ENCODE measurements around the gene CROCC2.

CROCC2 gene

GRCh38 chr2:240959214-240959940 is 53.2 kb downstream of the CROCC2 start:
- DNase-seq, result peak; percentile 37

DNA sequence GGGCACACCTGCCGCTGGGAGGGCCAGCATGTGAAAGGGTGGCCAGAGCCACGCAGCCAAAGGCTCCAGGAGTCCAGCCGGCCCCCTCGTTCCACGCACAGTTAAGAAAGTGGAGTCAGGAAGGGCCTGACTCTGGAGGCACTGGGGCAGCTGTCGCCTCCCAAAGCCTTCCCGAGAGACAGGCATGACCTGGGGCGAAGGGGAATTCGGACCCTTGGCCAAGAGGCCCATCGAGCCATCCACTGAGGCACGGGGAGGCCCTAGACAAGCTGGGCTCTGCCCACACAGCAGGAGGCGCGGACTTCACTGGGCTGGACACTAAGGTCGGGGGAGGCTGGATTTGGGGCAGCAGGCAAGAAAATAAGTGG is 53.8 kb downstream of the CROCC2 start:
- DNase-seq, result no peak

DNA sequence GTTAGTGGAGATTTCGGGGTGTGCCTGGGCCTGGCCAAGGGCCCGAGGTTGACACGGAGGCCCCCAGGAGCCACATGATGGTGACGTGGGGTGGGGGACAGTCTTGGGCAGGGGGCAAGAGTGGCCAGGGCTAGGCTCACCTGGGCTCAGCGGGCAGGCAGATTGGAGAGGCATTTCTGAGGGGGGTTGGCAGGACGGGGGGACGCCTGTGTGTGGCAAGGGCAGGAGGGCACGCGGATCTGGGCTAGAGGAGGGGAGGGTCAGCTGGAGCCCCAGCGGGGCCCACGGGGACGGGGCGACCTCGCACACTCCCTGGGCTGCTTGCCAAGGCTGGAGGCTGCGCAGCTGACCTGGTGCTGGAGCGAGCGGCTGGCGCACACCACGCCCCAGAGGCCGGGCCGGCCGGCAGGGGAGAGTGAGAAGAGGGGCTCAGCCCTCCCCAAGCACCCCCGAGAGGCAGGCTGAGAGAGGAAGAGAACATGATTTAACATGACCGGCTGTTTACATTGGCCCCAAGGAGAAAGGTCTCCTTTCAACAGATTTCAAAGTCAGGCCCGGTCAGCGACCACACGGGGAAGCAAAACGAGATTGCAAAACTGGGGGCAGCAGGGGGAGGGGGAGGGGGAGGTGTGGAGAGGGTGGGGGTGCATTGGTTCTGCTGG is 54.3 kb downstream of the CROCC2 start:
- DNase-seq, result peak; percentile 43

DNA sequence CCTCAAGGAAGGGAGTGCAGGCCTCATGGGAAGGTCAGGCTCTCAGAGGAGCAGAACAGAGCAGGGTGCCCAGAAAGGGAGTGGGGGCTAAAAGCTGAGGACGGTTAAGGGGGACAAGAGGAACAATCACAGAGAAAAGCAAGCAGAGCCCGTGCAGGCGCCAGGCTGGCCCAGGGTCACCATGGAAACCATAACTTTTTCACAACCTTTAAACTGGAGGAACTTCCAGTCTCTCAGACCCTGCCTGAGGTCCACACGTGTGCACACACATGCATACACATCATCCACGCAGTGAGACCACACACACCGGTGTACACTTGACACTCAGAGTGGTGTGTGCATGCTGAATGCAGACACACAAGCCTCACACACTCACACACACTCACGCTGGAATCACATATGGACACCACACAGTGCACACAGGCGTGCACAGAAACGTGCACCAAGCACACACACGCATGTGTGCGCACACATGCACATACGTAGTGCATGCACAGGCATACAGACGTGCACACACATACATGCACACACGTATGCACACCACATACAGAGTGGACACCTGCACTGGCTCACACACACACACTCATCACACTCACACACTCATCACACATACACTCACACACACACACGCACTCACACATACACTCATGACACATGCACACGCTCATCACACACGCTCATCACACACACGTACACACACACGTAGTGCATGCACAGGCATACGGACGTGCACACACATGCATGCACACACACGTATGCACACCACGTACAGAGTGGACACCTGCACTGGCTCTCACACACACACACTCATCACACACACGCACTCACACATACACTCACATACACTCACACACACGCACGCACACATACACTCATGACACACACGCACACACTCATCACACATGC is 55.1 kb downstream of the CROCC2 start:
- peak; percentile 19 for DNase-seq

DNA sequence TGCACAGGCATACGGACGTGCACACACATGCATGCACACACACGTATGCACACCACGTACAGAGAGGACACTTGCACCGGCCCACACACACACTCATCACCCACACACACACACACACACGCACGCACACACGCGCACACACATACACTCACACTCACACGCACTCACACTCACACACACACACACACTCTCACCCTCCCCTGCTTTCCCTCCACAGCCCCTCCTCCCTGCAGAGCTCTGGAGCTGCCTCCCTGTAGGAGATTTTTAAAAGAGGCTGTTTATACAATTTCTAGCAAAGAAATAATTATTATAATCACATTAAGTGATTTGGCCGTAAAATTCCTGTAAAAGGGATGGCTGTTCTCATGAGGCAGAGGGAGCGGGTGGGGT is 55.8 kb downstream of the CROCC2 start:
- no peak for DNase-seq

GRCh38 chr2:240962300-240963064 is 56.3 kb downstream of the CROCC2 start:
- peak; percentile 40 for DNase-seq

DNA sequence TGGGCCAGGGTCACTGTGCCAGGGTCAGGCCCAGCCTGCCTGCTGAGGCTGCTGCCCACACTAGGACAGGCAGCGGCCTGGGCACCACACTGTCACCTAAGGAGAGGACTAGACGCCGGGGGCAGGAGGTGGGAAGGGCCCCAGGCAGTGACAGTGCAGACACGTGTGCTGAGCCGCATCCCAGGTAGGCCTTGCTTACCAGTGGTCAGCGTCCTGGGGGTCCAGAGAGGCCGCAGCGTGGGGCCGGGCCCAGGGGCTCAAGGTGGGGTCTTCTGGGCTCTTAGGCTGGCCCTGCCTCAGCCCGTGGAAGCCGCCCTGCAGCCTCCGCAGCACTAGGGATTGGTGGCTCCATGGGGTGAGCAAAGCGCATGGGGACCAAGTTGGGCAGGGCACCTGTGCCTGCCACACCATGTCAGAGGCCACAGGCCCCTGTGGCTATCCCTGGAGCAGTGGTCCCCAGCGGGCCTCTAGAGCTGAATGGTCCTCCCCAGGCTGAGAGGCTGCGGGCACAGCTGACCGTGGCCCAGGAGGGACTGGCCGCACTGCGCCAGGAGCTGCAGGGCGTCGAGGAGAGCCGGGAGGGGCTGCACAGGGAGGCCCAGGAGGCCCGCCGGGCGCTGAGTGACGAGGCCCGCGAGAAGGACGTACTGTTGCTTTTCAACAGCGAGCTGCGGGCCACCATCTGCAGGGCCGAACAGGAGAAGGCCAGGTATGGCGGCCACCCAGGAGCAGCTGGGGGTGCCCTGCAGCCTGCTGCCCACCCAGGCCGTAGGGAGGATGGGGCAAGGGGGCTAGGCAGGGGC is 57.1 kb downstream of the CROCC2 start:
- DNase-seq, result no peak

DNA sequence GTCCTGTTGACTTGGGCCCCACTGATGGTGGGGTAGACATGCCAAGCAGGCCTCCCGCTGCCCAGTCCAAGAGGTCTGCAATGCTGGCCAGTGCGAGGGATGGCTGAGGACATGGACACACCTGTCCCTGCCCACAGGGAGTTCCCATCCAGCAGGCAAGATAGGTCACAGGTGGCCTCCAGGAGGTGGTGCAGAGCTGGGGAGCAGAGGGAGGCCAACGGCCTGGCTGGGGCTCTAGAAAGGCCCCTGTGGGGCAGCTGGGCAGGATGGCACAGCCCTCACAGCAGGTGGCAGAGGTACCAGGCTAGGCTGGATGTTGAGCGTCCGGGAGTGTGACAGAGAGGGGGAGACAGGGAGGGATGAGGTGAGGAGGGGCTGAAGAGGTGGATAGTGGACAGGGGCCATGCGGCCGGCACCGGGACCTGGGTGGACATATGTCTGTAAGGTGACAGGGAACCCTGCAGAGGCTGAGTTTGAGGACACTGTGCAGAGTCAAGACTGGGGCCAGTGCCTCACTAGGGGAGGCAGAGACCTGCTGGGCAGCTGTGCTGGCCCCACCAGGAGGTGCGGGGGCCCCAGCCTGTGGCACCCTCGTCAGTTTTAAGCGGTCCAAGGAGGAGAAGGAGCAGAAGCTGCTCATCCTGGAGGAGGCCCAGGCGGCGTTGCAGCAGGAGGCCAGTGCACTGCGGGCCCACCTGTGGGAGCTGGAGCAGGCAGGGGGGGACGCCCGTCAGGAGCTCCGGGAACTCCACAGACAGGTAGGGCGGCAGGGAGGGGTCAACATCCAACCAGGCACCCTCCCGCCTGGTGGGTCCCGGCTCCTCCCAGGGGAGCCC is 58.0 kb downstream of the CROCC2 start:
- DNase-seq, result no peak

GRCh38 chr2:240964704-240965295 is 58.7 kb downstream of the CROCC2 start:
- no peak for DNase-seq

DNA sequence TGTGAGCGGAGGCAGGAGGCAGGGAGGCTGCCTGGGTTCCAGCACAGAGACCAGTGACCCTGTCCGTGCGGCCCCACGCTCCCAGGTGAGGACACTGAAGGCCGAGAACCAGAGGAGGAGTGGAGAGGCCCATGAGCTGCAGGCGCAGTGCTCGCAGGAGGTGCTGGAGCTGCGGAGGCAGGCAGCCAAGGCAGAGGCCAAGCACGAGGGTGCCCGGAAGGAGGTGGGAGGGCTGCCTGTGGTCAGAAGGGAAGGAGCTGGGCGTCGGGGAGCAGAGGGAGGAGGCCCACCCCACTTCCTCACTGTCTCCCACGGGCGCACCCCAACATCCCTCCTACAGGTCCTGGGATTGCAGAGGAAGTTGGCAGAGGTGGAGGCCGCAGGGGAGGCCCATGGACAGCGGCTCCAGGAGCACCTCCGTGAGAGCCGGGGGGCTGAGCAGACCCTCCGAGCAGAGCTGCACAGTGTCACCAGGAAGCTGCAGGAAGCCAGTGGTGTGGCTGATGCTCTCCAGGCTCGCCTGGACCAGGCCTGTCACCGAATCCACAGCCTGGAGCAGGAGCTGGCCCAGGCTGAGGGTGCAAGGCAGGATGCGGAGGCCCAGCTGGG is 59.3 kb downstream of the CROCC2 start:
- DNase-seq, result no peak

GRCh38 chr2:240965905-240966456 is 59.8 kb downstream of the CROCC2 start:
- DNase-seq, result no peak

GRCh38 chr2:240966457-240966905 is 60.3 kb downstream of the CROCC2 start:
- no peak for DNase-seq

DNA sequence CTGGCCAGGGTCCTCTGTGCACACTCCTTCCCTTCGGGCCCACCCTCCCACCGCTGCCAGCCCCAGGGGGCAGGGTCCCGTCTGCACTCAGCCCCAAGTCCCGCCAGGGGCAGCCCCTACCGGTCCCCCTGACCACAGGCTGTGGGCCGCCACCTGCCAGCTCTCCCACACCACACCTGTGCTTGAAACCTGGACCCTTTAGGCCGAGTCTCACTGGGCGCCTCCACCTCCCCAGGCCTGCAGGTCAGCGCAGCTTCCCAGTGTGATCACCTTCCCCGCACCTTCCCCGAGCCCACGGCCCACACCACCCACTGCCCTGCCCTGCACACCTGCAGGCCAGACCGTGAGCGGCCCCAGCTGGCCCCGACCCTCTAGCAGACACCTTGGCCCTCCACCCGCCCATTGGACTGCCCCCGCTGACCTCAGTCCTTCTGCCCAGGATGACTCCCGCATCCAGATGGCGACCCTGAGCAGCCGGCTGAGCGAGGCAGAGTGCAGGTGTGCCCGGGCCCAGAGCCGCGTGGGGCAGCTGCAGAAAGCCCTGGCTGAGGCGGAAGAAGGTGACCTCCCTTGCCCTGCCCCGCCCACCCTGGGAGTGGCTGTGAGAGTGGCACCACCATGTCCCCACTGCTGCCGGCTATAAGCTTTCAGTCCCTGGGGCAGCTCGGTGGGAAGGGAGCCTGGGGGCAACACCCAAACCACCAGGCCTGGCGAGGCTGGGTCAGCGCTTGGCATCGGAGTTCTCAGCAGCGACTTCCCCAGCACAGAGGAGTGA is 61.0 kb downstream of the CROCC2 start:
- DNase-seq, result no peak

DNA sequence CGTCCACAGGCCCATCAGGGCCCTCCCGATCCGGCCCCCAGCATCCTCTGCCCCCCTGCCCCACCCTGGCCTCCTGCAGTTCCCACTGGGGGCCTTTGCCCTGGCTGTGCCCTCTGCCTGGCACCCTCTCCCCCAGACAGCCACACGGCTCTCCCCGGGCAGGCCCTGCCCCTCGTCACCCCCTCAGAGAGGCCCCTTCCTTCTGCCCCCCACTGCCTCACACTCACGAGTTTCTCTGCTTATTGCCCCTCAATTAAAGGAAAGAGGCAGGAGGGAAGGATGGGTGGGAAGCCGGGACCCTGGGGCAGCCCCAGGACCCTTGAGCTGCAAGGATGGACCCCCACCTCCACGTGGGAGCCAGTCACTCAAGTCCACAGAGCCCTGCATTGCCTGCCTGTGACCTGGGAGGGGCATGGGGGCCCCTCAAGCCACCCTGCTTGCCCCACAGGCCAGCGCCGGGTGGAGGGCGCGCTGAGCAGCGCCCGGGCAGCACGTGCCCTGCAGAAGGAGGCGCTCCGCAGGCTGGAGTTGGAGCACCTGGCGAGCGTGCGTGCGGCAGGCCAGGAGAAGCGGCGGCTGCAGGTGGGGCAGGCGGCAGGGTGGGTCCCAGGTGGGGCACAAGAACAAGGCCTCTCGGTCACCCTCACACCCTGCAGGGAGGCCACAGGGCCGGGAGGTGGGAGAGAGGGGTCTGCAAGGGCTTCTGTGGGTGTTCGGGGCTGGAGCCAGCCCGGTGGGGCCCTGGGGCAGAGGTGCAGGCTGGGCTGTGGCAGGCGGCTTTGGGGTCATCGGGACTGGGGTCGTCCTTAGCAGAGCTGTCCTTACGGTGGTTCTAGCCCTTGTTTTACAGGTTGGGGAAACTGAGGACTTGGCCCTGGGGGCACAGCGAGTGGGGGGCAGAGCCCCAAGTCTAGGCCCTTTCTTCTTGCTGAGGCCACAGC is 61.8 kb downstream of the CROCC2 start:
- DNase-seq, result no peak

DNA sequence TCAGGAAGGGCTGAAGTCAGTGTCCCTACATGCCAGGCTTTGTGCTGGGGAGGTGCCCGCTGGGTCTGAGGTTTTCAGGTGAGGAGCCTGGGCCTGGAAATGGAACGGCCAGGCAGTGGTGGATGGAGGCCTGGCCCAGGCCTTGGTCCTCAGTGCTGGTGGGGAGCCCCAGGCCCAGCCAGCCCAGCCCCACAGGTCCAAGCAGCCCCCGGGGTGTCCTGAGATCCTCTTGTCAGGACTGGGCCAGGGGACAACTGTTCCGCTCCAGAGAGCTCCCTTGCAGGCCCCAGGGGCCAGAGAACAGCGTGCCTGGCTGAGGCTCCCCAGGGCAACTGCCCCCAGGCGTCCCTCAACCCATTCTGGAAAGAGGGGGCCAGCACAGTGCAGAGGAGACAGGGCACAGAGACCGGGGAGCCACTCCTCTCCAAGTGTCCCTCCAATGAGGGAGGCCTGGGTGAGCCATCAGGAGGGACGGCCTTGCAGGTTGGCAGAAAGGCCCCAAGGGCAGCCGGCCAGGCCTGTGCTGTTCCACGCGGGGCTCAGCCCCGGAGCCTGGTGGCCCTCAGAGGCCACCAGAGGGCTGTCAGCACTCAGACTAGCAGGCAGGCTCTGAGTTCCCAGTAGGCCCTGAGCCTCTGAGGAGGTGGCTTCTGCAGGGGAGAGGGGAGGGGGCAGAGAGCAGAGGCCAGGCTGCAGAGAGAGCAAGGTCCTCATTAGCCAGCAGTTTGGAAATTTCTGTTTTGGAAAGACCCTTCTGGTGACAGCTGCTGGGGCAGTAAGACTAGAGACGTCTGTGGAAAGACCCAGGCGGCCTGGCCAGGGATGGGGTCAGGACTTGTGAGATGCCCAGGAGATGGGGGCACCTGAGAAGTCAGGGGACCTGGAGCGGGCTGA is 62.8 kb downstream of the CROCC2 start:
- DNase-seq, result no peak

DNA sequence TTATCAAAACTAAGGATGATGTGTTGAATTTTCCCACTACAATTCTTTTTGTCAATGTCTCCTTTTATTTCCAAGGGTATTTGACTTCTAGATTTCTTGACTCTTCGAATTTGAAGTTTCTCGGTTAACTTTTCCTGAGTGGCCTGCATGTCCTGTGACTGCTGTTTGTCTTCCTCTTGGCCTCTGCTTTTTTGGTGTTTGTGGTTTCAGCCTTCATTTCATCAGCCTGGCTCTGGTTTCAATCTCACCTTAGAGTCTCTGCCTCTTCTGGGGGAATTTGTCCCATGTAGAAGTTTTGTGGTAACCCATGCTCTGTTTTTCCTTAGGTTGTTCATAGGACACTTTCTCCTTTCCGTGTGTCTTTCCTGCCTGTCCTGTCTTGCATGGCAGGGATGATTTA is 64.0 kb downstream of the CROCC2 start:
- DNase-seq, result no peak

GRCh38 chr2:240970816-240971215 is 64.7 kb downstream of the CROCC2 start:
- no peak for DNase-seq

Measured in activated CD8-positive, alpha-beta memory T cell treated with anti-CD3 and anti-CD28 coated beads for 24 hours (primary cell).